ENCODE results near the gene KIF16B.

The KIF16B gene

GRCh38 chr20:16295534-16295933 lies 277.7 kb downstream of the KIF16B start:
- Mint-ChIP-seq H3K36me3 (no peaks in the 10 kb centered on the region), H3K4me1 (no peaks in the 10 kb centered on the region), H3K4me3 (no peak overlapping the region), H3K9me3 (peaks cover 3% of the 10 kb centered on the region), H3K27ac (no peak overlapping the region), H3K27me3 (no peaks in the 10 kb centered on the region)
- DNase-seq, result no peak
- CTCF ChIA-PET, result no interaction called here

- CTCF ChIA-PET, result no interaction called here
- no peak overlapping the region for H3K4me3 Mint-ChIP-seq
- H3K36me3 Mint-ChIP-seq, result no peaks in the 10 kb centered on the region
- peaks cover 3% of the 10 kb centered on the region for H3K9me3 Mint-ChIP-seq
- no peaks in the 10 kb centered on the region for H3K4me1 Mint-ChIP-seq
- H3K27me3 Mint-ChIP-seq, result no peaks in the 10 kb centered on the region
- H3K27ac Mint-ChIP-seq, result no peak overlapping the region
- DNase-seq, result no peak
These were observed 279.7 kb downstream of the KIF16B start for GRCh38 chr20:16293590-16293989.

DNA sequence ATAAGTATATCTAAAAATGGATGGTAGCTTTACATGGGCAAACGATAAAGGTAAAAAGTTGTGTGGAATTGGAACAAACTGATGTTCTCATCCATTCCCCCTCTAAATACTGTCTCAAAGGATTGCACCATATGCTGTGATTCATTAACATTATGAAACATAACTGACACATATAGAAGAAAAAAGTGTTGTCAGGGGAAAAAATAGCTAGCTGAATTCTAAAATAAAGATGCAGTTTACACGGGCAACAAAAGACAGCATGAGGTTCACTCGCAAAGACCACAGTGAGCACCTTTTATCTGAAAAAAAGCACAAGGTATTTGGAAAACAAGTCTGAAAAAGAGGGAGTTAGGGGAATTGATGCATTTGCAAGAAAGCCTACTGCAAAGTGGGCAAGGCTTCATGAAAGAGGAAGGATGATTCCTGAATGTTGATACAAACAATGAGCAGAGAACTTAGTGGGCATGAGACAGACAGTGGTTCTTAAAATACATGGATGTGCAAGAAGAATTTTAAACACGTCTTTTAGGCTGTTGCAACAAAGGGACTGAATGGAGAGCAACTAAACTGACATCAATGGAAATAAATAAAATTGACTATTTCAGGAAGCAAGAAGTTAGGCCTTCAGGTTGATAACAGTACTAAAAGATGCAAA lies 280.9 kb downstream of the KIF16B start:
- DNase-seq, result no peak
- H3K9me3 Mint-ChIP-seq, result no peaks in the 10 kb centered on the region
- H3K27ac Mint-ChIP-seq, result no peak overlapping the region
- no peak overlapping the region for H3K4me3 Mint-ChIP-seq
- H3K4me1 Mint-ChIP-seq, result no peaks in the 10 kb centered on the region
- CTCF ChIA-PET, result no interaction called here
- H3K36me3 Mint-ChIP-seq, result no peaks in the 10 kb centered on the region
- H3K27me3 Mint-ChIP-seq, result no peaks in the 10 kb centered on the region

DNA sequence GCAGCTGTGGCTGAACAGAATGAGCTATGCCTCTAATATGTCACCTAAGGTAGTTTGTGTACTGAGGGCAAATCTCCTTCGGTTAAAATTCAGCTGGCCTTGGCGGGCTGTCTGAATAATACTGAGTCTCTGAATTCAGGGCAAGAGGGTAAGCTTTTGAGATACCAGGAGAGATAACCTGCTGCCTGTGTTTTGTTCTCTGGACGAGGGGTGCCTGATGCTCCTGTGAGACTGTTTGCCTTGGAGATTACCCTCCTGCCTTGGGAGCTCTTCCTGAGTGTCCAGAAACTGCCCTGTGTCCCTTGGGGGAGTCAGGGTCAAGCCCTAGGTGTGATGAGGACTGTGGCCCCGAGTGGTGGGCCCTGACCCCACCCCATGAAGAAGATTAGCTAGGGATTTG lies 282.9 kb downstream of the KIF16B start:
- Mint-ChIP-seq H3K27me3 (no peaks in the 10 kb centered on the region), H3K4me1 (no peaks in the 10 kb centered on the region), H3K27ac (no peak overlapping the region), H3K4me3 (no peak overlapping the region), H3K9me3 (peaks cover 2% of the 10 kb centered on the region), H3K36me3 (no peaks in the 10 kb centered on the region)
- DNase-seq, result no peak
- CTCF ChIA-PET, result no interaction called here

- no peak overlapping the region for H3K4me3 Mint-ChIP-seq
- no peak for DNase-seq
- no peaks in the 10 kb centered on the region for H3K27me3 Mint-ChIP-seq
These were observed 285.5 kb downstream of the KIF16B start for GRCh38 chr20:16287776-16288175.

GRCh38 chr20:16286601-16287000 lies 286.6 kb downstream of the KIF16B start:
- CTCF ChIA-PET, result no interaction called here
- Mint-ChIP-seq H3K36me3 (no peaks in the 10 kb centered on the region), H3K27me3 (no peaks in the 10 kb centered on the region), H3K27ac (no peak overlapping the region), H3K4me3 (no peak overlapping the region), H3K9me3 (peaks cover 8% of the 10 kb centered on the region), H3K4me1 (no peaks in the 10 kb centered on the region)
- DNase-seq, result no peak

More at GRCh38 chr20:16287776-16288175, 285.5 kb downstream of the KIF16B start:
- CTCF ChIA-PET, result interaction anchor here (1.1 kb wide), 1 partner anchor 8 kb away, joined by 3 read pairs; no protein-coding TSS in a partner anchor
- H3K4me1 Mint-ChIP-seq, result no peaks in the 10 kb centered on the region
- H3K9me3 Mint-ChIP-seq, result peaks cover 6% of the 10 kb centered on the region
- no peak overlapping the region for H3K27ac Mint-ChIP-seq
- no peaks in the 10 kb centered on the region for H3K36me3 Mint-ChIP-seq

DNA sequence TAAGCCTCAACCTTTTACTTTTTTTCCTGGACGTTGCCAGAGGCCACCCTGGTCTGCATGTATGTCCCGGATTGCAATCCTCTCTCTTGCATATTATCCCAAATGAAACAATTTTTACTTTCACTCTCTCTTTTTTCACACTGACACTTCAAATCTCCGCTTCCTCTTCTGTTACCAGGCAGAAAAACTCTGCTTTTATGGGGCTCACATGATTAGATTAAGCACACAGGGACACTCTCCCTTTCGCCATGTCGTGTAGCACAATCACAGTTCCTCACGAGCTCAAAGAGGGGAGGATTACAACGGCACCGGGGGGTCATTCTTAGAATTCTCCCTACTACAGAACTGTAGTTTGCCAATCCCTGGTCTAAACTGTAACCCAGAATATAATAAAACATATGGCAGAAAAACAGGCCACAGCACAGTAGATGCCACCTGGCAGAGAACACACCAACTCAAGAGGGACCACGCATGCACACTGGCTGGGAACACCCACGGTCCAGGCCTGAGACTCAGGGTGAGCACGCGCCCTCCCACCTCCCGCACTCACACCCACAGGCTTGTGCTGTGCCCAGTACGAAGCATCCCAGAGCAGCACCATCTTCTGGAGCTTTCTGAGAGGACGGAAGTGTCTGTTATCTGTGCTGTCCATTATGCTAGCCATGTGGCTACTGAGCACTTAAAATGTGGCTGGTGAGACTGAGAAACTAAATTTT lies 288.7 kb downstream of the KIF16B start:
- Mint-ChIP-seq H3K9me3 (peaks cover 8% of the 10 kb centered on the region), H3K4me1 (no peaks in the 10 kb centered on the region), H3K27me3 (no peaks in the 10 kb centered on the region), H3K36me3 (no peaks in the 10 kb centered on the region), H3K4me3 (no peak overlapping the region), H3K27ac (no peak overlapping the region)
- CTCF ChIA-PET, result no interaction called here
- no peak for DNase-seq

DNA sequence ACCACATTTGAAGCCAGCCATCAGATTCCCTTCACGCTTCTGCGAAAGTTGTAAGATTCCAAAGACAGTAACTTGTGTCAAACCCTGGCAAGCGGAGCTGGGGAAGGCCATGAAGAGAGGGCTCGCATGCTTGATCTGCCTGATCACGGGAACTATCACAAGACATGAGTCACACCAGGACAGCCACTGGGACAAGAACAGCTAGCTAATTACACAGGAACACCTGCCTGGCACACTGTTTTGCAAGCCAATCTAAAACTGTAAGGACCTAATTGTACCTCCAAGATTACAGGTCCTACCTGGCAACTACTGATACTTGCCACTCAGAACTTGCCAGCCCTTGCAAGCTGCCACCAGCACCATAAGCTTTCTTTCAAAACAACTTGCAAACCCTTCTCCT lies 289.3 kb downstream of the KIF16B start:
- H3K9me3 Mint-ChIP-seq, result peaks cover 8% of the 10 kb centered on the region
- no peak for DNase-seq
- no peak overlapping the region for H3K27ac Mint-ChIP-seq
- H3K27me3 Mint-ChIP-seq, result no peaks in the 10 kb centered on the region
- H3K4me3 Mint-ChIP-seq, result no peak overlapping the region
- H3K36me3 Mint-ChIP-seq, result no peaks in the 10 kb centered on the region
- CTCF ChIA-PET, result no interaction called here
- no peaks in the 10 kb centered on the region for H3K4me1 Mint-ChIP-seq

- Mint-ChIP-seq H3K27me3 (no peaks in the 10 kb centered on the region), H3K4me1 (no peaks in the 10 kb centered on the region), H3K9me3 (peaks cover 8% of the 10 kb centered on the region), H3K36me3 (no peaks in the 10 kb centered on the region), H3K4me3 (no peak overlapping the region), H3K27ac (no peak overlapping the region)
- CTCF ChIA-PET, result no interaction called here
- no peak for DNase-seq
These were observed 289.9 kb downstream of the KIF16B start for GRCh38 chr20:16283307-16283706.

DNA sequence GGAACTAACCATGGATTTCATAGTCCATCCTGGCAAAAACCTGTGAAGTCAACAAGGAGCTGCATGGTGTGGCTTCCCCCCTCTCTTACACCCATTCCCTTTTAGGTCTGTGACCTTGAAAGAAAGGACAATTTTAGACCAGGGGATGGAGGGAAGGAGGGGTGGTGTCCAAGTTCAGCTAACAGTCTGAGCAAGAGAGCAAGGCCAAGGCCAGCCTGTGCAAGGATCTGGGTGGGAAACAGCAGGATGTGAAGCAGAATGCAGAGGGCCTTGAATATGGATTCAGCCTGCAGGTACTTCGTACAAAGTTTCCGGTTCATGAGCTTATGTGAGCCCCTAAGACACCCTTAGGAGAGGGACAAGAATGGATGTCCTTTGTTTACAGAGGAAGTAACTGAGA lies 293.0 kb downstream of the KIF16B start:
- no peaks in the 10 kb centered on the region for H3K36me3 Mint-ChIP-seq
- CTCF ChIA-PET, result no interaction called here
- DNase-seq, result no peak
- H3K27ac Mint-ChIP-seq, result no peak overlapping the region
- H3K27me3 Mint-ChIP-seq, result no peaks in the 10 kb centered on the region
- no peaks in the 10 kb centered on the region for H3K4me1 Mint-ChIP-seq
- H3K9me3 Mint-ChIP-seq, result peaks cover 8% of the 10 kb centered on the region
- no peak overlapping the region for H3K4me3 Mint-ChIP-seq

- Mint-ChIP-seq H3K4me3 (no peak overlapping the region), H3K27ac (no peak overlapping the region), H3K9me3 (peaks cover 8% of the 10 kb centered on the region), H3K4me1 (no peaks in the 10 kb centered on the region), H3K27me3 (no peaks in the 10 kb centered on the region), H3K36me3 (no peaks in the 10 kb centered on the region)
- CTCF ChIA-PET, result no interaction called here
- DNase-seq, result no peak
These were observed 293.9 kb downstream of the KIF16B start for GRCh38 chr20:16279320-16279719.

DNA sequence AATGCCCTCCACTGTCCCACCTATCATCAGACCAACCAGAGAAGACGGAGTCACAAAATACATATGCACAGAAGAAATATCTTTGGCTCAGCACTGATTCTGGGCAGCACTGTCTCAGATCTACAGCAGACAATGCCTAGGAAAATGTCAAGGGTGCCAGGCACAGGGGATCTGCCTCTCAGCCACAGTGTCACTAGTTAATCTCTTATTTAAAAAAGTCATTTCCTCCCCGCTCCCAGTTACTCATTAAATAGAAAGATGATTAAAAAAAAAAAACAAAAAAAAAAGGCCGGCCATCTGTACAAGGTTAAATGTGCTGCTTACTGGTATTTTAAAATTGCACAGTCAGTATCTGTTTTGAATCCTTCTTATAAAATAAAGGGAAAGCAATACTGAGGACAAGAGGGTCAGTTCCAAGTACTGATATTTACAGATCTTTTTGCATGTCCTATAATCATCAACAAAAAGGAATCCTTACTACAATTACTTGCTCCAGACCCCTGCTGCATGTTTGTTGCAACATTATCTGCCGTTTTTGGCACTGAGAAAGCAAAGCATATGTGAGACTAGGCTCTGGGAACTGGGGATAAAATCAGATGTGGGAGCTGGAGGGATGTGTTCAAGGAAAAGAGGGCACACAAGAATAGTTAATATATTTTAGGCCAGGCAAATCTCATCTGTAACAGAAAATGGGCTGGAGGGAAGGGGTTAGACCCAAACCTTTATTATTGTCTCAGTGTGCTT lies 299.3 kb downstream of the KIF16B start:
- Mint-ChIP-seq H3K27ac (no peak overlapping the region), H3K27me3 (no peaks in the 10 kb centered on the region)

GRCh38 chr20:16272780-16273360 lies 300.4 kb downstream of the KIF16B start:
- CTCF ChIA-PET, result no interaction called here
- no peak overlapping the region for H3K27ac Mint-ChIP-seq
- no peaks in the 10 kb centered on the region for H3K36me3 Mint-ChIP-seq
- no peak for DNase-seq
- H3K4me1 Mint-ChIP-seq, result no peaks in the 10 kb centered on the region
- H3K9me3 Mint-ChIP-seq, result peaks cover 9% of the 10 kb centered on the region
- H3K27me3 Mint-ChIP-seq, result no peaks in the 10 kb centered on the region
- no peak overlapping the region for H3K4me3 Mint-ChIP-seq

More for the DNA sequence above, 299.3 kb downstream of the KIF16B start:
- Mint-ChIP-seq H3K9me3 (peaks cover 11% of the 10 kb centered on the region), H3K4me1 (no peaks in the 10 kb centered on the region), H3K4me3 (no peak overlapping the region), H3K36me3 (no peaks in the 10 kb centered on the region)
- CTCF ChIA-PET, result no interaction called here
- DNase-seq, result no peak

GRCh38 chr20:16271450-16271849 lies 301.8 kb downstream of the KIF16B start:
- Mint-ChIP-seq H3K36me3 (no peaks in the 10 kb centered on the region), H3K4me1 (no peaks in the 10 kb centered on the region), H3K27ac (no peak overlapping the region), H3K4me3 (no peak overlapping the region), H3K27me3 (no peaks in the 10 kb centered on the region), H3K9me3 (peaks cover 21% of the 10 kb centered on the region)
- CTCF ChIA-PET, result no interaction called here
- no peak for DNase-seq

Measured in activated naive CD4-positive, alpha-beta T cell treated with anti-CD3 and anti-CD28 coated beads, Interleukin-2, amount 10 ng/mL, durations not matched to agents 7 days and 5 days (primary cell).